Neural cell (in vitro differentiated cells): ENCODE data around the gene FARSA. TPM values are rescaled to one million over a fixed set of nuclear protein-coding genes. Genes with fewer than 3 reads are reported as not detected.

ENCODE experiments used
- H2AFZ ChIP-seq: fragments of 200-600, 300-800 bp; sonication (generic), shearing (Covaris generic); 2 replicates; pipeline ENCODE4 v1.6.0; 2014; ENCODE audit warnings: low read depth, mild to moderate bottlenecking, antibody characterized with exemption, low read length, moderate library complexity
- H3F3A ChIP-seq: fragments of 200-600 bp; shearing (Covaris generic); 2 replicates; pipeline ENCODE4 v1.6.1; 2016; ENCODE audit warnings: mild to moderate bottlenecking, moderate library complexity, mixed read lengths, antibody characterized with exemption, low read length; ENCODE audit not compliant: insufficient read depth, poor library complexity, severe bottlenecking
- H3K27ac ChIP-seq: fragments of 200-600, 300-800 bp; sonication (generic), shearing (Covaris generic); 2 replicates; pipeline ENCODE4 v1.5.1; 2014; ENCODE audit warnings: mild to moderate bottlenecking, low read length, moderate library complexity
- H3K27me3 ChIP-seq: fragments of 300-800, 200-600 bp; sonication (generic), shearing (Covaris generic); 2 replicates; pipeline ENCODE4 v1.6.0; 2014; ENCODE audit warnings: mild to moderate bottlenecking, low read depth, low read length, moderate library complexity; ENCODE audit not compliant: insufficient read depth
- H3K36me3 ChIP-seq: fragments of 300-800, 200-600 bp; sonication (generic), shearing (Covaris generic); 2 replicates; pipeline ENCODE4 v1.5.1; 2014; ENCODE audit warnings: mild to moderate bottlenecking, antibody characterized with exemption, low read length, moderate library complexity; ENCODE audit not compliant: insufficient read depth
- H3K4me2 ChIP-seq: fragments of 300-800, 200-600 bp; sonication (generic), shearing (Covaris generic); 2 replicates; pipeline ENCODE4 v1.6.0; 2014; ENCODE audit warnings: mild to moderate bottlenecking, low read length
- H3K4me3 ChIP-seq: fragments of 300-800, 200-600 bp; sonication (generic), shearing (Covaris generic); 2 replicates; pipeline ENCODE4 v1.5.1; 2014; ENCODE audit warnings: mild to moderate bottlenecking, low read length, moderate library complexity
- H3K79me2 ChIP-seq: fragments of 200-600 bp; shearing (Covaris generic); replicated peaks from 2 replicates; pipeline ENCODE4 v1.6.0; 2014; ENCODE audit warnings: mild to moderate bottlenecking, low read length, moderate library complexity; ENCODE audit not compliant: insufficient read depth
- H3K9ac ChIP-seq: fragments of 300-800, 200-600 bp; sonication (generic), shearing (Covaris generic); 2 replicates; pipeline ENCODE4 v1.6.1; 2016; ENCODE audit warnings: mild to moderate bottlenecking, low read length, mixed read lengths
- H3K9me2 ChIP-seq: fragments of 200-600 bp; shearing (Covaris generic); 2 replicates; pipeline ENCODE4 v1.6.1; 2016; ENCODE audit warnings: mild to moderate bottlenecking, low read length, mixed read lengths; ENCODE audit not compliant: insufficient read depth
- H3K9me3 ChIP-seq: fragments of 200-600, 300-800 bp; sonication (generic), shearing (Covaris generic); 2 replicates; pipeline ENCODE4 v1.6.1; 2016; ENCODE audit warnings: mild to moderate bottlenecking, mixed run types, low read length, moderate library complexity, mixed read lengths
- H4K20me1 ChIP-seq: fragments of 200-600 bp; shearing (Covaris generic); 2 replicates; pipeline ENCODE4 v1.6.1; 2016; ENCODE audit warnings: mild to moderate bottlenecking, mixed run types; ENCODE audit not compliant: insufficient read depth
- CTCF ChIP-seq: fragments of 450-650 bp; IDR thresholded peaks from 2 replicates; pipeline ENCODE4 v1.5.1; 2014; ENCODE audit warnings: antibody characterized with exemption, mild to moderate bottlenecking, moderate library complexity; ENCODE audit not compliant: poor library complexity, severe bottlenecking
- EP300 ChIP-seq: fragments of 450-650 bp; conservative IDR thresholded peaks from 2 replicates; pipeline ENCODE4 v1.6.1; 2014; ENCODE audit warnings: antibody characterized with exemption, mild to moderate bottlenecking, moderate library complexity; ENCODE audit not compliant: poor library complexity, severe bottlenecking
- EZH2 ChIP-seq: fragments of 200-600, 300-800 bp; shearing (Covaris generic), sonication (generic); IDR thresholded peaks from 2 replicates; pipeline ENCODE4 v1.6.1; 2014; ENCODE audit warnings: antibody characterized with exemption, low read length, borderline replicate concordance, mild to moderate bottlenecking; ENCODE audit not compliant: insufficient read depth, poor library complexity, severe bottlenecking
- MXI1 ChIP-seq: fragments of 450-650 bp; conservative IDR thresholded peaks from 2 replicates; pipeline ENCODE4 v1.6.1; 2014; ENCODE audit warnings: antibody characterized with exemption, mild to moderate bottlenecking; ENCODE audit not compliant: poor library complexity, severe bottlenecking
- POLR2AphosphoS5 ChIP-seq: IDR thresholded peaks from 2 replicates; pipeline ENCODE4 v1.6.1; 2012
- RAD21 ChIP-seq: fragments of 450-650 bp; conservative IDR thresholded peaks from 2 replicates; pipeline ENCODE4 v1.6.1; 2014; ENCODE audit warnings: antibody characterized with exemption, mild to moderate bottlenecking, moderate library complexity
- REST ChIP-seq: IDR thresholded peaks from 2 replicates; pipeline ENCODE4 v1.6.1; 2012; ENCODE audit warnings: borderline replicate concordance
- SMC3 ChIP-seq: fragments of 450-650 bp; conservative IDR thresholded peaks from 2 replicates; pipeline ENCODE4 v1.6.1; 2014; ENCODE audit warnings: antibody characterized with exemption, mild to moderate bottlenecking, moderate library complexity; ENCODE audit not compliant: poor library complexity
- TAF1 ChIP-seq: IDR thresholded peaks from 2 replicates; pipeline ENCODE4 v1.6.1; 2012; ENCODE audit warnings: low read depth
- polyA plus RNA-seq: library from polyadenylated mRNA; depleted of rRNA; stranded (reverse); fragments of >200 nt; gene quantifications from 2 replicates; pipeline ENCODE4 v1.2.3, GENCODE V29; 2014

Gene FARSA
- polyA plus RNA-seq, 1 donor from 2014 or later, result 47.6 TPM

- Histone ChIP-seq H3K9me2 (no peaks in the 10 kb centered on the region), H2AFZ (no peak within 1 kb of the TSS), H3K9ac (no peak within 1 kb of the TSS), H4K20me1 (no peaks in the 10 kb centered on the region), H3K4me2 (no peak within 1 kb of the TSS), H3K79me2 (no peaks in the 10 kb centered on the region), H3K4me3 (no peak within 1 kb of the TSS), H3K9me3 (no peaks in the 10 kb centered on the region), H3K27ac (no peak within 1 kb of the TSS), H3K36me3 (no peaks in the 10 kb centered on the region), H3F3A (no peaks in the 10 kb centered on the region), H3K27me3 (no peaks in the 10 kb centered on the region)
- TF ChIP-seq EP300 (no peak), TAF1 (no peak), REST (no peak), CTCF (no peak)
Measured at GRCh38 chr19:12969292-12969988, 35.9 kb upstream of the FARSA start, which contains the start of gene DAND5. Gene DAND5, plus strand, starts transcription at chr19:12969576. Its CDS starts 85 bp downstream, at chr19:12969661.

- Histone ChIP-seq H3K9me3 (no peaks in the 10 kb centered on the region), H3K36me3 (no peaks in the 10 kb centered on the region), H3K27ac (no peak overlapping the region), H3K27me3 (no peaks in the 10 kb centered on the region), H2AFZ (no peak overlapping the region), H3K9ac (no peak overlapping the region), H3K4me3 (no peak overlapping the region), H3K9me2 (no peaks in the 10 kb centered on the region), H3K4me2 (no peak overlapping the region), H3K79me2 (no peaks in the 10 kb centered on the region), H3F3A (no peaks in the 10 kb centered on the region), H4K20me1 (no peaks in the 10 kb centered on the region)
- no peak for TF ChIP-seq REST
- TF ChIP-seq EP300, result no peak
- TF ChIP-seq SMC3, result no peak
- no peak for TF ChIP-seq RAD21
- TF ChIP-seq CTCF, result no peak
- no peak for TF ChIP-seq EZH2
- TF ChIP-seq POLR2AphosphoS5, result no peak
- TF ChIP-seq TAF1, result no peak
- no peak for TF ChIP-seq MXI1
Measured at GRCh38 chr19:12967907-12968306, 34.4 kb upstream of the FARSA start.
